H1 (cell line): Measurements from ENCODE around the gene PRKAR1B. TPM values are rescaled to one million over a fixed set of nuclear protein-coding genes. Genes with fewer than 3 reads are reported as not detected.

ENCODE experiments used
- CTCF ChIA-PET: fragments of 300-600 bp; sonication (Branson Sonifier 250); formaldehyde crosslinking; loops from one replicate; lab custom pipeline; 2021; ENCODE audit not compliant: partially characterized antibody; lab: Charles Lee
- POLR2A ChIA-PET: fragments of 300-600 bp; sonication (Branson Sonifier 250); formaldehyde crosslinking; loops from one replicate; lab custom pipeline; 2021; ENCODE audit warnings: inconsistent platforms; ENCODE audit not compliant: partially characterized antibody; lab: Charles Lee
- DNase-seq, 2 experiments: peaks; one replicate each; pipeline versions ENCODE4 v3.0.0 to v3.0.0-alpha.2; 2010 to 2022; ENCODE audit warnings: low spot score in 2 of 2, low read depth in 1 of 2, mixed read lengths in 1 of 2
- FAIRE-seq: peaks from 2 replicates; lab custom pipeline; 2011; peaks lifted over from hg19 to GRCh38; lab: Jason Lieb, UNC
- H2AFZ ChIP-seq: 2 replicates; pipeline ENCODE4 v1.8.1; 2012; ENCODE audit warnings: low read length, inconsistent platforms
- H2AK5ac ChIP-seq: 2 replicates; pipeline ENCODE4 v1.6.1; 2013; ENCODE audit warnings: low read depth, low read length
- H2BK120ac ChIP-seq: replicated peaks from 2 replicates; pipeline ENCODE3; 2013; ENCODE audit warnings: low read depth, low read length, inconsistent platforms
- H2BK12ac ChIP-seq: 2 replicates; pipeline ENCODE4 v1.6.1; 2013; ENCODE audit warnings: low read depth, low read length
- H2BK15ac ChIP-seq: 2 replicates; pipeline ENCODE4 v1.6.1; 2013; ENCODE audit warnings: low read length
- H2BK20ac ChIP-seq: 2 replicates; pipeline ENCODE4 v1.6.1; 2013; ENCODE audit warnings: low read length
- H2BK5ac ChIP-seq: 2 replicates; pipeline ENCODE4 v1.6.1; 2013; ENCODE audit warnings: low read depth, low read length
- H3K14ac ChIP-seq: 2 replicates; pipeline ENCODE4 v1.6.1; 2013; ENCODE audit warnings: inconsistent platforms; ENCODE audit not compliant: insufficient read length
- H3K18ac ChIP-seq: 2 replicates; pipeline ENCODE4 v1.6.1; 2013; ENCODE audit warnings: low read length; ENCODE audit errors: extremely low read depth
- H3K23ac ChIP-seq: 2 replicates; pipeline ENCODE4 v1.6.1; 2013; ENCODE audit warnings: inconsistent platforms; ENCODE audit not compliant: insufficient read length
- H3K23me2 ChIP-seq: 2 replicates; pipeline ENCODE4 v1.6.1; 2013; ENCODE audit warnings: low read depth, low read length
- H3K27ac ChIP-seq: 2 replicates; pipeline ENCODE4 v1.6.1; 2011; ENCODE audit warnings: low read depth, low read length, inconsistent platforms
- H3K27me3 ChIP-seq, 4 experiments: replicated peaks in 1 of 4; 1 replicate in 1 of 4; 2 replicates in 3 of 4; pipeline versions ENCODE4 v1.6.1 to v1.8.1; 2011 to 2013; ENCODE audit warnings: low read length in 3 of 4, mild to moderate bottlenecking in 3 of 4, inconsistent platforms in 2 of 4, mixed read lengths in 2 of 4, moderate library complexity in 1 of 4; ENCODE audit not compliant: control insufficient read depth in 3 of 4, insufficient read depth in 3 of 4; ENCODE audit errors: extremely low read depth in 1 of 4
- H3K36me3 ChIP-seq, 4 experiments: 2 replicates each; pipeline versions ENCODE4 v1.6.1 to v1.8.1; 2011 to 2013; ENCODE audit warnings: mild to moderate bottlenecking in 4 of 4, low read length in 3 of 4, moderate library complexity in 2 of 4, control low read depth in 1 of 4, inconsistent platforms in 1 of 4; ENCODE audit not compliant: insufficient read depth in 4 of 4, control insufficient read depth in 2 of 4
- H3K4ac ChIP-seq: replicated peaks from 2 replicates; pipeline ENCODE3; 2013; ENCODE audit warnings: low read length, low read depth, mixed read lengths, inconsistent platforms; ENCODE audit not compliant: insufficient read length
- H3K4me1 ChIP-seq, 4 experiments: replicated peaks in 1 of 4; 1 replicate in 1 of 4; 2 replicates in 3 of 4; pipeline versions ENCODE4 v1.6.1 to v1.8.1; 2011 to 2013; ENCODE audit warnings: low read length in 3 of 4, inconsistent platforms in 2 of 4, mixed read lengths in 1 of 4; ENCODE audit not compliant: insufficient read depth in 4 of 4, control insufficient read depth in 3 of 4
- H3K4me2 ChIP-seq, 2 experiments: 2 replicates each; pipeline versions ENCODE4 v1.6.1 to v1.8.1; 2011 to 2013; ENCODE audit warnings: low read depth in 2 of 2, low read length in 2 of 2, control low read depth in 1 of 2, inconsistent platforms in 1 of 2, mild to moderate bottlenecking in 1 of 2; ENCODE audit not compliant: insufficient read depth in 1 of 2
- H3K4me3 ChIP-seq, 4 experiments: fragments of 200-600, 300-600 bp in 1 of 4; sonication (generic), shearing (Covaris generic), sonication (Bioruptor Twin) in 1 of 4; 2 replicates each; pipeline versions ENCODE4 v1.5.1 to v1.8.1; 2011 to 2016; ENCODE audit warnings: low read length in 4 of 4, low read depth in 3 of 4, control low read depth in 2 of 4, inconsistent platforms in 2 of 4, mild to moderate bottlenecking in 2 of 4, mixed read lengths in 1 of 4, moderate library complexity in 1 of 4; ENCODE audit not compliant: insufficient read depth in 2 of 4; ENCODE audit errors: extremely low read depth in 1 of 4
- H3K56ac ChIP-seq: replicated peaks from 2 replicates; pipeline ENCODE3; 2013; ENCODE audit warnings: low read depth, mild to moderate bottlenecking, mixed read lengths, low read length, inconsistent platforms; ENCODE audit not compliant: insufficient read length
- H3K79me1 ChIP-seq: 2 replicates; pipeline ENCODE4 v1.6.1; 2013; ENCODE audit warnings: low read depth, low read length, control low read depth
- H3K79me2 ChIP-seq, 2 experiments: 2 replicates each; pipeline versions ENCODE4 v1.6.1 to v1.8.1; 2012 to 2013; ENCODE audit warnings: low read length in 2 of 2, mild to moderate bottlenecking in 2 of 2, inconsistent platforms in 1 of 2; ENCODE audit not compliant: insufficient read depth in 2 of 2, control insufficient read depth in 1 of 2
- H3K9ac ChIP-seq, 4 experiments: replicated peaks in 1 of 4; 1 replicate in 1 of 4; 2 replicates in 3 of 4; pipeline versions ENCODE4 v1.6.1 to v1.8.1; 2011 to 2013; ENCODE audit warnings: low read depth in 3 of 4, low read length in 3 of 4, control low read depth in 2 of 4, mild to moderate bottlenecking in 2 of 4, moderate library complexity in 2 of 4, inconsistent platforms in 1 of 4; ENCODE audit errors: extremely low read depth in 1 of 4
- H3K9me3 ChIP-seq, 2 experiments: 2 replicates each; pipeline versions ENCODE4 v1.6.1 to v1.8.1; 2012 to 2013; ENCODE audit warnings: mild to moderate bottlenecking in 2 of 2, moderate library complexity in 2 of 2, control low read depth in 1 of 2, inconsistent platforms in 1 of 2, low read depth in 1 of 2, low read length in 1 of 2, mixed read lengths in 1 of 2; ENCODE audit not compliant: insufficient read depth in 2 of 2
- H4K20me1 ChIP-seq, 2 experiments: replicated peaks in 1 of 2; 2 replicates each; pipeline versions ENCODE3 to v1.8.1; 2011 to 2013; ENCODE audit warnings: inconsistent platforms in 2 of 2, low read length in 2 of 2, mild to moderate bottlenecking in 1 of 2; ENCODE audit not compliant: insufficient read depth in 2 of 2, control insufficient read depth in 1 of 2
- H4K5ac ChIP-seq: 2 replicates; pipeline ENCODE4 v1.6.1; 2013; ENCODE audit warnings: low read length, low read depth, mixed read lengths, inconsistent platforms; ENCODE audit not compliant: insufficient read length
- H4K8ac ChIP-seq: 2 replicates; pipeline ENCODE4 v1.8.0; 2013; ENCODE audit warnings: mild to moderate bottlenecking, moderate library complexity, low read length, inconsistent platforms; ENCODE audit not compliant: insufficient read depth; ENCODE audit errors: extremely low read depth
- H4K91ac ChIP-seq: replicated peaks from 2 replicates; pipeline ENCODE3; 2013; ENCODE audit warnings: low read length, mixed read lengths, inconsistent platforms; ENCODE audit not compliant: insufficient read length
- BRCA1 ChIP-seq: IDR thresholded peaks from 2 replicates; pipeline ENCODE4 v1.6.1; 2012; ENCODE audit warnings: low read depth, low read length, improper control_type of control experiment
- CREB1 ChIP-seq: IDR thresholded peaks from 2 replicates; pipeline ENCODE4 v1.6.1; 2012; ENCODE audit warnings: inconsistent platforms
- CTBP2 ChIP-seq: IDR thresholded peaks from 2 replicates; pipeline ENCODE4 v1.7.0; 2011; ENCODE audit warnings: borderline replicate concordance, mild to moderate bottlenecking, moderate library complexity, mixed read lengths, low read length; ENCODE audit not compliant: insufficient read depth, insufficient read length
- GABPA ChIP-seq: IDR thresholded peaks from 2 replicates; pipeline ENCODE4 v1.6.1; 2011; ENCODE audit warnings: mild to moderate bottlenecking, low read length, moderate library complexity, borderline replicate concordance; ENCODE audit not compliant: insufficient read depth
- GTF2F1 ChIP-seq: IDR thresholded peaks from 2 replicates; pipeline ENCODE4 v1.6.1; 2012; ENCODE audit warnings: low read depth, low read length, improper control_type of control experiment, borderline replicate concordance
- HDAC6 ChIP-seq: IDR thresholded peaks from one replicate; pipeline ENCODE4 v1.7.1; 2012; ENCODE audit warnings: low read depth, mild to moderate bottlenecking, inconsistent platforms, low read length, moderate library complexity
- MAFK ChIP-seq: IDR thresholded peaks from 2 replicates; pipeline ENCODE4 v1.6.1; 2012; ENCODE audit warnings: low read depth, mild to moderate bottlenecking, improper control_type of control experiment, low read length
- MAX ChIP-seq: IDR thresholded peaks from 2 replicates; pipeline ENCODE4 v1.6.1; 2012; ENCODE audit warnings: inconsistent platforms
- NANOG ChIP-seq: IDR thresholded peaks from 2 replicates; pipeline ENCODE4 v1.6.1; 2011; ENCODE audit warnings: low read length, low read depth, mild to moderate bottlenecking, inconsistent platforms; ENCODE audit not compliant: insufficient read depth, poor library complexity, severe bottlenecking
- POU5F1 ChIP-seq: IDR thresholded peaks from 2 replicates; pipeline ENCODE4 v1.6.1; 2011; ENCODE audit warnings: low read depth, mild to moderate bottlenecking, low read length, moderate library complexity
- RFX5 ChIP-seq: IDR thresholded peaks from 2 replicates; pipeline ENCODE4 v1.6.1; 2011; ENCODE audit warnings: low read depth, low read length, improper control_type of control experiment, borderline replicate concordance
- SAP30 ChIP-seq: fragments of 300-600 bp; sonication (generic); IDR thresholded peaks from 2 replicates; pipeline ENCODE4 v1.7.1; 2012; ENCODE audit warnings: low read length, moderate library complexity, mild to moderate bottlenecking, inconsistent platforms; ENCODE audit not compliant: insufficient read depth, insufficient replicate concordance
- WGBS, 2 experiments: shearing (Covaris generic) in 1 of 2; methylation state at CpG; one replicate each; pipeline versions ENCODE4 v1.1.6 to v1.1.7; 2013 to 2015; ENCODE audit warnings: low lambda C conversion rate in 2 of 2, mixed read lengths in 2 of 2, inconsistent platforms in 1 of 2, low coverage in 1 of 2, missing lambda C conversion rate in 1 of 2; ENCODE audit not compliant: insufficient replicate concordance in 2 of 2, insufficient coverage in 1 of 2, insufficient read length in 1 of 2; ENCODE audit errors: extremely low coverage in 1 of 2, missing lambda C conversion rate in 1 of 2; 5-methylcytosine and 5-hydroxymethylcytosine counted together
- polyA plus RNA-seq, 7 experiments: library from polyadenylated mRNA; depleted of rRNA in 3 of 7; stranded (reverse) in 5 of 7; unstranded in 2 of 7; fragments of >200 nt in 5 of 7; fragments of 200-250 nt in 2 of 7; gene quantifications; 1 replicate in 5 of 7; 2 replicates in 1 of 7; 4 replicates in 1 of 7; pipeline versions ENCODE4 v1.2.1 to v1.2.3, GENCODE V29; 2011 to 2013; ENCODE audit warnings: missing spikeins in 2 of 7, mixed read lengths in 2 of 7
- total RNA-seq: library from RNA; stranded (reverse); fragmentation: NEBNext Ultra II Directional; extraction: Animal tissue kit (Norgen Biotek cat#: 25700); gene quantifications from 2 replicates; pipeline ENCODE4 v1.2.1, GENCODE V29; 2021

The PRKAR1B gene
- total and polyA plus RNA-seq, 2 of the 8 experiments (the other 6 are each of a cell fraction or from before 2014, with no cell fraction given), result 12.3 to 55.7 TPM

GRCh38 chr7:598899-599298 is 128.2 kb downstream of the PRKAR1B start:
- H2BK120ac ChIP-seq, result no peak overlapping the region
- H2AK5ac ChIP-seq, result no peak overlapping the region
- H2BK20ac ChIP-seq, result no peak overlapping the region
- peaks cover 4% of the 10 kb centered on the region; the same call in 1 of the 2 replicates for H3K23me2 ChIP-seq
- no peak overlapping the region for H3K56ac ChIP-seq
- FAIRE-seq, result no peak
- ChIA-PET POLR2A (no interaction called here), CTCF (no interaction called here)
- no peak overlapping the region for H2BK12ac ChIP-seq
- H3K14ac ChIP-seq, result no peak overlapping the region
- no peak overlapping the region for H4K91ac ChIP-seq
- no peaks in the 10 kb centered on the region for H3K9me3 ChIP-seq
- H3K4me2 ChIP-seq, result no peak overlapping the region
- no peak overlapping the region for H4K5ac ChIP-seq
- H3K23ac ChIP-seq, result no peak overlapping the region
- no peak overlapping the region for H3K9ac ChIP-seq
- TF ChIP-seq GABPA (no peak), NANOG (no peak), MAX (no peak), CREB1 (no peak), SAP30 (no peak), RFX5 (no peak), CTBP2 (no peak), BRCA1 (no peak), MAFK (no peak), HDAC6 (no peak), POU5F1 (no peak), GTF2F1 (no peak)
- no peaks in the 10 kb centered on the region; the same call in 1 of the 2 replicates for H3K79me1 ChIP-seq
- DNase-seq, result no peak
- no peak overlapping the region for H3K4ac ChIP-seq
- no peak overlapping the region for H2BK5ac ChIP-seq
- no peaks in the 10 kb centered on the region for H3K79me2 ChIP-seq
- H2BK15ac ChIP-seq, result no peak overlapping the region
- H3K27me3 ChIP-seq, result no peaks in the 10 kb centered on the region
- H2AFZ ChIP-seq, result no peak overlapping the region
- no peak overlapping the region for H3K18ac ChIP-seq
- H3K4me3 ChIP-seq, result no peak overlapping the region
- H4K8ac ChIP-seq, result no peak overlapping the region; the same call in 1 of the 2 replicates
- peaks cover 0 to 8% (median 3%) of the 10 kb centered on the region in 4 experiments; a peak in 4 of 8 replicates for H3K36me3 ChIP-seq
- H3K27ac ChIP-seq, result no peak overlapping the region
- WGBS, 2 experiments, result 95% methylated on average over 19 of the region's 19 CpGs; no CpG with 5 or more reads in 1 of the 2 experiments
- peaks cover 2 to 3% of the 10 kb centered on the region in 2 experiments for H4K20me1 ChIP-seq
- H3K4me1 ChIP-seq, result peaks cover 0 to 2% (median 0%) of the 10 kb centered on the region in 4 experiments; a peak in 2 of 7 replicates
